BJ (cell line): ENCODE data around the gene HILPDA. TPM values are rescaled to one million over a fixed set of nuclear protein-coding genes. Genes with fewer than 3 reads are reported as not detected.
"Not testable (repeated sequence)": the region's sequence is repeated elsewhere in the genome, so short reads cannot be mapped to it uniquely, and the experiment has no call there.

Experiments used
- CTCF ChIA-PET: fragments of 350-600 bp; formaldehyde crosslinking; extraction: SDS; loops from one replicate; lab custom pipeline; 2021; ENCODE audit warnings: antibody characterized with exemption, inconsistent platforms; lab: Yijun Ruan, JAX
- POLR2A ChIA-PET: fragments of 300-600 bp; sonication (Branson Sonifier 250); formaldehyde crosslinking; extraction: SDS; loops from one replicate; lab custom pipeline; 2021; ENCODE audit warnings: antibody characterized with exemption; lab: Charles Lee
- DNase-seq: peaks from one replicate; pipeline ENCODE4 v3.0.0-alpha.2; 2011; ENCODE audit warnings: low read depth
- H3K27me3 ChIP-seq: 2 replicates; pipeline ENCODE4 v1.6.0; 2011; ENCODE audit warnings: low read length; ENCODE audit not compliant: control insufficient read depth, insufficient read depth
- H3K36me3 ChIP-seq: 2 replicates; pipeline ENCODE4 v1.5.1; 2011; ENCODE audit warnings: low read length; ENCODE audit not compliant: control insufficient read depth, insufficient read depth
- H3K4me3 ChIP-seq: 2 replicates; pipeline ENCODE4 v1.5.1; 2011; ENCODE audit warnings: low read depth, mild to moderate bottlenecking, control low read depth, low read length
- CTCF ChIP-seq: IDR thresholded peaks from 2 replicates; pipeline ENCODE4 v1.5.1; 2011; ENCODE audit warnings: low read depth, mild to moderate bottlenecking, control low read depth, inconsistent platforms, low read length, moderate library complexity; ENCODE audit not compliant: insufficient read depth
- polyA plus RNA-seq: library from polyadenylated mRNA; depleted of rRNA; stranded (reverse); fragments of >200 nt; gene quantifications from 2 replicates; pipeline ENCODE4 v1.2.3, GENCODE V29; 2011

HILPDA gene
- polyA plus RNA-seq, 1 experiment = 21.5 TPM

GRCh38 chr7:128453836-128454804 lies 1.6 kb upstream of the HILPDA start:
- Histone ChIP-seq H3K27me3 (no peaks in the 10 kb centered on the region), H3K36me3 (no peaks in the 10 kb centered on the region), H3K4me3 (no peak overlapping the region)
- DNase-seq = peak; percentile 31
- ChIA-PET CTCF (interaction anchor here (0.7 to 7.0 kb wide), 9 partner anchors 8 to 426 kb away, joined by 3 to 111 read pairs (median 4); partner anchors contain the start of gene METTL2B), POLR2A (no interaction called here)
- no peak for TF ChIP-seq CTCF

GRCh38 chr7:128454808-128455542 lies 703 bp upstream of the HILPDA start:
- ChIA-PET CTCF (interaction anchor here (0.7 to 7.0 kb wide), 8 partner anchors 9 to 57 kb away, joined by 3 to 111 read pairs (median 4); partner anchors contain the start of genes IMPDH1 and METTL2B), POLR2A (interaction anchor here (0.6 to 1.4 kb wide), 3 partner anchors 10 to 45 kb away, joined by 4 to 11 read pairs (median 5); partner anchors contain the start of gene IMPDH1)
- TF ChIP-seq CTCF = no peak
- Histone ChIP-seq H3K4me3 (peak overlapping the region; percentile 31), H3K36me3 (no peaks in the 10 kb centered on the region), H3K27me3 (no peaks in the 10 kb centered on the region)
- no peak for DNase-seq

- POLR2A ChIA-PET = no interaction called here
- H3K27me3 ChIP-seq = no peaks in the 10 kb centered on the region
- CTCF ChIA-PET = interaction anchor here (7.0 kb wide), 1 partner anchor 30 kb away, joined by 111 read pairs; no protein-coding TSS in a partner anchor
- no peaks in the 10 kb centered on the region for H3K36me3 ChIP-seq
- no peak for DNase-seq
- H3K4me3 ChIP-seq = peak overlapping the region; percentile 88
- no peak for TF ChIP-seq CTCF
These were observed 612 bp downstream of the HILPDA start for GRCh38 chr7:128456255-128456725.

- POLR2A ChIA-PET, H3K27me3 ChIP-seq, DNase-seq, H3K36me3 ChIP-seq: not testable (repeated sequence)
- H3K4me3 ChIP-seq = peak overlapping the region; percentile 88; the same call in 1 of the 2 replicates
- CTCF ChIA-PET = interaction anchor here (0.9 to 7.0 kb wide), 5 partner anchors 14 to 42 kb away, joined by 3 to 111 read pairs (median 4); no protein-coding TSS in a partner anchor
These were observed 1.7 kb downstream of the HILPDA start for GRCh38 chr7:128457385-128457784.

GRCh38 chr7:128458956-128459355 lies 3.3 kb downstream of the HILPDA start:
- ChIA-PET POLR2A (no interaction called here), CTCF (interaction anchor here (0.9 to 4.2 kb wide), 10 partner anchors 15 to 424 kb away, joined by 3 to 227 read pairs (median 6); no protein-coding TSS in a partner anchor)
- Histone ChIP-seq H3K36me3 (no peaks in the 10 kb centered on the region), H3K27me3 (no peaks in the 10 kb centered on the region), H3K4me3 (no peak overlapping the region)
- no peak for DNase-seq
- TF ChIP-seq CTCF = no peak
